Hepatocyte (in vitro differentiated cells): ENCODE data around the gene EVX2.
A peak's percentile ranks its signal among the peaks of the same experiment; 100 is the strongest.

ENCODE experiments used
- EZH2 ChIP-seq: fragments of 200-600 bp; sonication (generic); IDR thresholded peaks from 2 replicates; pipeline ENCODE4 v1.6.1; 2016; ENCODE audit warnings: antibody characterized with exemption, mild to moderate bottlenecking, borderline replicate concordance
- TF ChIP-seq, protein P1 (sequence below): fragments of 200-600 bp; sonication (generic); IDR thresholded peaks from 2 replicates; pipeline ENCODE4 v1.5.1; 2016; ENCODE audit warnings: antibody characterized with exemption, mild to moderate bottlenecking; ENCODE audit not compliant: poor library complexity

DNA sequence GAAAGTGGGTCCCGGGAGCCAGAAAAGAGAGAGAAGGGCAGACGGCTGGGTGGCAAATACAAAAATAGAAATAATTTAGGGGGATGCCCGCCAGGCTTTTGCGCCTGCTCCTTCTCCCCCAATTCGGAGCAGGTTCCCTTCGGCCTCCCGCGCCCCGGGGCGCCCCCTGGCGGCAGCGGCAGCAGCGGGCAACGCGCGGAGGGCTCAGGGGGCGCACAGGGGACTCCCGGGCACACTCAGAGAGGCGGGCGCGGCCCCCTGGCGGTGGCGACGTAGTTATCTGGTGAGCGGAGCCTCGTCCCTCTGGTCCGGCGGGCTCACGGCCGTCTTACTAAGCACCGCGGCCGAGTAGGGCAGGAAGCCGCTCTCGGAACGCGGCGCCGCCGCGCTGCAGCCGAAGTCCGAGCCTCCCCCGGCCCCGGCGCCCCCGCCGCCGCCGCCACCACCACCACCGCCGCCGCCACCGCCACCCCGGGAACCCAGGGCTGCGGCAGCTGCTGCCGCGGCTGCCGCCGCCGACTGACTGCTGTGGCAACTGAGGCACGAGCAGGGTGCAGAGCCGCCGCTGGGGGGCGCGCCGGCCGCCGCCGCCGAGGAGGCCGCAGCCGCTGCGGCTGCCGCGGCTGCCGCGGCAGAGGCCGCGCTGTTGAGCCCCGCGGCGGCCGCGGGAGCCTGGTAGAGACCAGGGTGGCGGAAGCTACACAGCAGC lies 3.8 kb downstream of the EVX2 start:
- TF ChIP-seq, protein P1, sequence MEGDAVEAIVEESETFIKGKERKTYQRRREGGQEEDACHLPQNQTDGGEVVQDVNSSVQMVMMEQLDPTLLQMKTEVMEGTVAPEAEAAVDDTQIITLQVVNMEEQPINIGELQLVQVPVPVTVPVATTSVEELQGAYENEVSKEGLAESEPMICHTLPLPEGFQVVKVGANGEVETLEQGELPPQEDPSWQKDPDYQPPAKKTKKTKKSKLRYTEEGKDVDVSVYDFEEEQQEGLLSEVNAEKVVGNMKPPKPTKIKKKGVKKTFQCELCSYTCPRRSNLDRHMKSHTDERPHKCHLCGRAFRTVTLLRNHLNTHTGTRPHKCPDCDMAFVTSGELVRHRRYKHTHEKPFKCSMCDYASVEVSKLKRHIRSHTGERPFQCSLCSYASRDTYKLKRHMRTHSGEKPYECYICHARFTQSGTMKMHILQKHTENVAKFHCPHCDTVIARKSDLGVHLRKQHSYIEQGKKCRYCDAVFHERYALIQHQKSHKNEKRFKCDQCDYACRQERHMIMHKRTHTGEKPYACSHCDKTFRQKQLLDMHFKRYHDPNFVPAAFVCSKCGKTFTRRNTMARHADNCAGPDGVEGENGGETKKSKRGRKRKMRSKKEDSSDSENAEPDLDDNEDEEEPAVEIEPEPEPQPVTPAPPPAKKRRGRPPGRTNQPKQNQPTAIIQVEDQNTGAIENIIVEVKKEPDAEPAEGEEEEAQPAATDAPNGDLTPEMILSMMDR: peak; percentile 92
- no peak for TF ChIP-seq EZH2
